Measurements from ENCODE around the gene DENND6B. TPM values are rescaled to one million over a fixed set of nuclear protein-coding genes. Genes with fewer than 3 reads are reported as not detected.

The DENND6B gene
- total RNA-seq, 2 experiments from 2014 or later, result 2.8 TPM

DNA sequence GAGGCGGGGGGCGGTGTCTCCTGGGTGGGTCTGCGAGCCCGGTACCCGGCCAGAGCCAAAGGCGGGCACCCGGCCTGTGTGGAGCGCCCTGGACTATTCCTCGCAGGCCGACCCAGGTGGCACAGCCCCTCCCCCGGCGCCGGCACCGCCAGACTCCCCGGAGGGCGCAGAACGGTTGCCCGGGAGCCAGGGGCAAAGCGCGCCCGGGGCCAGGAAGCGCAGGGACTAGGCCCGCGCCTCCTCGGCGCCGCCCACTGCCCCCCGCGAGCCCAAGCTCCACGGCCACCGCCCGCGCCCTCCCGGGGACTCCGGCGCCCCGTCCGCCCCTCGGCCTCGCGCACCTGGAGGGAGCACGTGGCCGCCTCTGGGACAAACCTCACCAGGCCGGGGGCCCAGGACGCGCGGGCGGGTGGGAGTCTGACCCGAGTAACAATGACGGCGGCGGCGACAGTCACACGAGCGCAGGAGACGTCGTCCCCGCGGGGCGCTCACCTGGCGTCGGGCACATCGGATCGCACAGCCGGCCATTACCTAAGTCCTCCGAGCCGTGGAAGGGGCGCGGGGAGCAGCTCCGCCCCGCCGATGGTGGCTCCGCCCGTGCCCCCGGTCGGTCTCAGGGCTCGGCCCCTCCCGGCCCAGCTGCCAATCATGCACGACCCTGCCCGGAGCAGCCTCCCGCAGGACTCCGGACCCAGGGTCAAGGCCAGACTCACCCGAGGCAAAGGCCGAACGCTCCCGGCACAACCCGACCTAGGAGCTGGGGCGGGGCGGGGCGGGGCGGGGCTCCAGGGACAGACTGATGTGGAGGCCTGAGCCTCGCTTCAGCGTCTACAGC, 26.8 kb downstream of the DENND6B start:
- Mint-ChIP-seq H3K4me3 (no peak overlapping the region), H3K4me1 (no peaks in the 10 kb centered on the region), H3K27ac (no peak overlapping the region), H3K27me3 (peaks cover 27% of the 10 kb centered on the region), H3K36me3 (ENCODE audit: low read depth) (no peaks in the 10 kb centered on the region), H3K9me3 (ENCODE audit: low read depth) (no peaks in the 10 kb centered on the region)
- ChIA-PET POLR2A (no interaction called here), CTCF (interaction anchor here (0.6 to 0.7 kb wide), 2 partner anchors 21 to 147 kb away, joined by 3 read pairs; no protein-coding TSS in a partner anchor)
- DNase-seq, result no peak
- intact Hi-C loops (cut with DNase I, micrococcal nuclease), result no loop called here
- ATAC-seq, result peak; percentile 32

DNA sequence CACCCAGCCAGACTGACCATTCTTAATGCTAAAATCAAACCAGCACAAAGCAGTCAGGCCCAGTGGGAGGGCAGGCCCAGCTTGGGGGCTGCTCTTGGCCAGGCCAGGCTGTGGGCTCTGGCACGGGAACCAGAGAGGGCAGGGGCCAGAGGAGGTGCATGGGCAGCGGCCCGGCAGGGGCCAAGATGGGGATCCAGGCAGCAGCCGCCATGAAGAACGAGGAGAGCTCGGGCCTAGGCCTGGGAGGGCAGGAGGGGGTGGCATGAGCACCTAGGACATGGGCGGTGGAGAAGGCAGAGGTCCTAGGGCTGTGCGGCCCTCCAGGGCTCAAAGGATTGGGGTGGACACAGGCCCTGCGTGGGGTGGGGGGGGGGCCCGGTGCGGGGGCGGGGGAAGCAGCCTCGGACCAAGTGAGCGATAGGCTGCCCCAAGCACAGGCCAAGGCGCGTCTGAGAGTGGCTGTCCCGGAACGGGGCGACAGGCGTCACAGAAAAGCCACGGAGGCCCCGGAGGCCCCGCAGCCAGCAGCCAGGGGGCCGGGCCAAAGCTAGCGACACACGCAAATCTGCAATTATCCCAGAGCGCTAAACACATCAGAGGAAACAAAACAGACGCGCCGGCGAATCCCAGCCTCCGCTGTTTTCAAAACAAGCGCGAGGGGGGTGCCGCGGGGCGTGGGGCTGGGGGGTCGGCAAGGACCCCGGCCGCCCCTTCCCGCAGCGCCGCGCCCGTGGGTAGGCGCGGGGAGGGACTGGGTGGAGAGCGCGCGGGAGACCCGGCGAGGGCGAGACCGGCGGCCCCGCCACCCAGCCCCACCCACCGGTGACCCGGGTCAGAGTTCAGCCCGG, 27.7 kb downstream of the DENND6B start:
- H3K4me1 Mint-ChIP-seq, result no peaks in the 10 kb centered on the region
- no peaks in the 10 kb centered on the region for H3K36me3 Mint-ChIP-seq (ENCODE audit: low read depth)
- H3K27me3 Mint-ChIP-seq, result peaks cover 29% of the 10 kb centered on the region
- ChIA-PET CTCF (interaction anchor here (0.6 to 0.7 kb wide), 2 partner anchors 20 to 46 kb away, joined by 3 read pairs; no protein-coding TSS in a partner anchor), POLR2A (no interaction called here)
- H3K27ac Mint-ChIP-seq, result no peak overlapping the region
- DNase-seq (no peak), ATAC-seq (no peak)
- H3K9me3 Mint-ChIP-seq (ENCODE audit: low read depth), result no peaks in the 10 kb centered on the region
- intact Hi-C loops (cut with DNase I, micrococcal nuclease), result no loop called here
- no peak overlapping the region for H3K4me3 Mint-ChIP-seq

DNA sequence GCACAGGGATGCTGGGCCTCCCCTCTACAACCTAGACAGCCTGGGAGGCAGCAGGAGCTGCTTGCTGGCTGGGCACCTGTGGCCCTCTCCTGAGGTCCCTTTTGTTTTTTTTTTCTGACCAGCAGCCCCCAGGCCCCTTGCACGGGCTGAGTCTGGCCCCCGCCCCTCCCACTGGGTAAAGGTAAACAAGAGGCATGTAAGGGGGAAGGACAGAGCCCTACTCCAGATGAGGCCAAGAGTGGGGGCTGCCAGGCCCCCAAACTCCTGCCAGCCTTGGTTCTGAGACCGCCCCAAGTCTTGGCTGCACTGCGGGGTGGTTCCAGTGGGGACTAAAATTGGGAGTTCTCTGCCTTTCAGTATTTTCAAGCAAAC, 28.6 kb downstream of the DENND6B start:
- H3K4me3 Mint-ChIP-seq, result no peak overlapping the region
- H3K4me1 Mint-ChIP-seq, result no peaks in the 10 kb centered on the region
- H3K27me3 Mint-ChIP-seq, result peaks cover 25% of the 10 kb centered on the region
- ChIA-PET CTCF (interaction anchor here (0.6 kb wide), 1 partner anchor 45 kb away, joined by 3 read pairs; no protein-coding TSS in a partner anchor), POLR2A (no interaction called here)
- DNase-seq (no peak), ATAC-seq (no peak)
- H3K36me3 Mint-ChIP-seq (ENCODE audit: low read depth), result no peaks in the 10 kb centered on the region
- intact Hi-C loops (cut with DNase I, micrococcal nuclease), result no loop called here
- H3K9me3 Mint-ChIP-seq (ENCODE audit: low read depth), result no peaks in the 10 kb centered on the region
- H3K27ac Mint-ChIP-seq, result no peak overlapping the region

DNA sequence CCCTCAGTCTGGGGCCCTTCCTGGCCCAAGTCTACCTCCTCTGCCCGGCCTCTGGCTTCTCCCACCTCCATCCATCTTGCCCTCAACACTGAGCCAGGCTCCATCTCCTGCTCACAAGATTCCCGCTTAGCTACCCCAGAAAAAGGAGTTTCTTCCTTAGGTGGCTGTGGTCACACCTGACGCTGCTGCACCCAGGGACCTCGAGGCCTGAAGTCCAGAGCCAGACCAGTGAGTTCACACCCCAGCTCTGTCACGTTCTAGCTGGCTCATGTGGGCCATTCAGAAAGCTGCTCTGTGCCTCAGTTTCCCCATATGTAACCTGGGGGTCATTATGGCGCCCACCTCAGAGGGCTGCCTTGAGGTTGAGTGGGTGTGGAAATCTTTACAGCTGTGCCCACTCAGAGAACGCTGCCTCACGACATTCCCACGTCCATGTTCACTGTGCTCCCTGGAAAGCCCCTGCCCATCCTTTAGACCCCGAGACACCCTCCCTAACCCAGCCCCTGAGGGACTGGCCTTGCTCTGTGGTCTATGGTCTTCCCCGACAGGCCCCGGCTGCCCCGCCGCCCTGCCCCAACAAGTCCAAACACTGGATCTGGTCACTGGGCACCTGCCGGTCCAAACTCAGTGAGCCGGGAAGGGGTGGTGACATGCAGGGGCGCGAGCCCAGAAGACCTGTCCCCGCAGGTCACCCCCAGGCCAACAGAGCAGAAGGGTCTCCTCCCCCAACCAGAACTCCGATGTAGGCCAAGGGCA, 29.1 kb downstream of the DENND6B start:
- Mint-ChIP-seq H3K27me3 (peaks cover 24% of the 10 kb centered on the region), H3K36me3 (ENCODE audit: low read depth) (no peaks in the 10 kb centered on the region), H3K4me3 (no peak overlapping the region), H3K4me1 (peaks cover 3% of the 10 kb centered on the region), H3K9me3 (ENCODE audit: low read depth) (no peaks in the 10 kb centered on the region), H3K27ac (no peak overlapping the region)
- DNase-seq, result no peak
- CTCF ChIA-PET, result no interaction called here
- no peak for ATAC-seq
- intact Hi-C loops (cut with DNase I, micrococcal nuclease), result no loop called here
- POLR2A ChIA-PET, result no interaction called here

DNA sequence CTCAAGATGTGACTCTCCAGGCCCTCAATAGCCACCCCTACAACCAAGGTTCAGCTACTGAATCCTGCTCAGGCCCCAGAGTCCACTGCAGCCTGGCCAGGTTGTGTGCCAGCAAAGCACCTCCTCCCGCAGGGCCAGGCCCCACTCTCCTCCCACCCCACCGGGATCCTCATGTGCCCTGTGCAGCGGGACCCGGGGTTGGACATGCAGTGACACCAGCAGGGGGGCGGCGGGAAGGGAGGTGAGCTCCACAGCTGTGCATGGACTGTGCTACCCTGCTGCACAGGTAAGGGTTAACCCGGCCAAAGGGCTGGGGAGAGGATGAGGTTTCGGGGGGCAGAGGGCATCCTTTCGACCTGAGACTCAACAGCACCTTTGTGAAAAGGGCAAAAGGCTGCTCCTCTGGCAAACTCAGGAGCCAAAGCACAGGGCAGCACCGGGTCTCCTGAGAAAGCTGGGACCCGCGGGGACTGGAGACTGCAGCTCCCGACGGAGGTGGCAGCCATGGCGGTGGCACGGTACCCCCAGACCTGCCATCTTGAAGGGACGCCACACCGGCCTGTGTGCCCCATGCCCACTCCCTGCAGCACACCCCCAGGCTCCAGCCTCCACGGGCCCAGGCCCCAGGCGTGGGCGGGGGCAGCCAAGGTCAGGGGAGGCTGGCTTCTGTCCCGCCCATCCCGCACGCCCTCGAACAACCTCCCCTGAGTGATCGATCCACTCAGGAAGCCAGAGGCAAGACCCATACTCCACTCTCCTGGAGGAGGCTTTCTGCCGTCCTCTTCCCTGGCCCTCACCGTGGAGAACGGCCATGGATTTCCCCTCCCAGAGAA, 29.9 kb downstream of the DENND6B start:
- H3K9me3 Mint-ChIP-seq (ENCODE audit: low read depth), result no peaks in the 10 kb centered on the region
- no peak overlapping the region for H3K4me3 Mint-ChIP-seq
- no peaks in the 10 kb centered on the region for H3K36me3 Mint-ChIP-seq (ENCODE audit: low read depth)
- DNase-seq (no peak), ATAC-seq (no peak)
- intact Hi-C loops (cut with DNase I, micrococcal nuclease), result no loop called here
- no peak overlapping the region for H3K27ac Mint-ChIP-seq
- ChIA-PET POLR2A (no interaction called here), CTCF (interaction anchor here (0.7 kb wide), 1 partner anchor 285 kb away, joined by 3 read pairs; no protein-coding TSS in a partner anchor)
- H3K27me3 Mint-ChIP-seq, result peaks cover 31% of the 10 kb centered on the region
- peaks cover 5% of the 10 kb centered on the region for H3K4me1 Mint-ChIP-seq

DNA sequence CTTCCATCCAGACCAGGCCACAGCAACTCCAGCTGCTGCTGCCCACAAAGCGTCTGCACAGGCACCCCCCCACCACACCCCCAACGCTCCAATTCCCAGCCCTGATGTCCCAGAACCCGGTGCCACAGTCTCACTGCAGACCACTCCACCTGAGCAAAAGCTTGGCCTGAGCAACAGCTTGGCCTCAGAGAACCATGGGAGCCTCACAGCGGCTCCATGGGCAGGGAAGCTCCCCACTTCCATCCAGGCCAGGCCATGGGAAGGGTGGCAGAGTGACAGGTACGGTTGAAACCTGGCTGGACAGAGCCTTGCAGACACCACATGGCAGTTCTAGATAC, 32.5 kb downstream of the DENND6B start:
- no peak overlapping the region for H3K27ac Mint-ChIP-seq
- POLR2A ChIA-PET, result interaction anchor here (0.6 kb wide), 1 partner anchor 1860 kb away, joined by 3 read pairs; no protein-coding TSS in a partner anchor

DNA sequence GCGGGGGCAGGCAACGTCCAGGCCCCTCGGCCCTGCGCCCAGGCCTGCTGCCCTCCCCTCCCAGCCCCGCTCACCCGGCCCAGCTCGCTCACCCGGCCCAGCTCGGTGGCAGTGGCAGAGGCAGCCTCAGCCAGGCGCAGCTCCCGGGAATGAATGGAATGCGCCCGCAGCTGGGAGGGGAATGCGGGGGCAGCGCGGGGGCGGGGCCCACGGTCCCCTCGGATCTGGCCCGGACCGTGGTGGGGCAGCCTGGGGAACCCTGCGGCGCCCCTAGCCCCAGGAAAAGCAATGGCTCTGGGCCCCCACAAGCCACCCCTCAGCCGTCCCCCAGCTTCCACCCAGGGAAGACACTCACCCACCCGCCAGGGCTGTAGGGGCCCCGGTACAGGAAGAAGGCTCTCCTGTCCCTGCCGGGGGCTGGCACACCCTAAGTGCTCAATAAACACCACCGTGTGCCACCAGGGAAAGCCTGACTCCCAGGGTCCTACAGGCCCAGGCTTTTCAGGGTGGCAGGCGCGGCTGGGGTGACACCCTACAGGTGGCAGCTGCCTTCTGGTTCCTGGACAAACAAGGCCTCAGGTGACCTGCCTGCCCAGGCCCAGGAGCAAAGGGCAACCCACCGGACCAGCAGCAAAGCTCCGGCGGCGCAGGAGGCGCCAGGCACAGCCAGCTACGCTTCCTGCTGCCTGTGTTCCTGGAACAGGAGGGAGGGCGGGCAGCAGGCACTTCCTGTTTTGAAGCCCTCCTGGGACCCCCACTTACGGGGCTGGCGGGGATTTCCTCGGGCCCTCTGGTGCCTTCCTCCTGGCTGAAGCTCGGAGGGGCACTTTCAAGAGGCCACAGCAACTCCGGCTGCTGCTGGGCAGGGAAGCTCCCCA, 33.1 kb downstream of the DENND6B start:
- Mint-ChIP-seq H3K4me3 (no peak overlapping the region), H3K27ac (no peak overlapping the region), H3K36me3 (ENCODE audit: low read depth) (no peaks in the 10 kb centered on the region), H3K4me1 (peaks cover 5% of the 10 kb centered on the region), H3K27me3 (peaks cover 38% of the 10 kb centered on the region), H3K9me3 (ENCODE audit: low read depth) (no peaks in the 10 kb centered on the region)
- ChIA-PET POLR2A (interaction anchor here (0.5 to 0.6 kb wide), 2 partner anchors 257 to 1859 kb away, joined by 3 to 4 read pairs; no protein-coding TSS in a partner anchor), CTCF (interaction anchor here (0.6 kb wide), 2 partner anchors 106 to 136 kb away, joined by 3 read pairs; no protein-coding TSS in a partner anchor)
- intact Hi-C loops (cut with DNase I, micrococcal nuclease), result no loop called here
- ATAC-seq, result peak; percentile 23
- no peak for DNase-seq

More for the DNA sequence above, 32.5 kb downstream of the DENND6B start:
- Mint-ChIP-seq H3K4me3 (no peak overlapping the region), H3K27me3 (peaks cover 38% of the 10 kb centered on the region), H3K9me3 (ENCODE audit: low read depth) (no peaks in the 10 kb centered on the region), H3K4me1 (peaks cover 5% of the 10 kb centered on the region), H3K36me3 (ENCODE audit: low read depth) (no peaks in the 10 kb centered on the region)
- CTCF ChIA-PET, result interaction anchor here (0.6 kb wide), 1 partner anchor 106 kb away, joined by 3 read pairs; no protein-coding TSS in a partner anchor
- intact Hi-C loops (cut with DNase I, micrococcal nuclease), result no loop called here
- no peak for ATAC-seq
- DNase-seq, result no peak

DNA sequence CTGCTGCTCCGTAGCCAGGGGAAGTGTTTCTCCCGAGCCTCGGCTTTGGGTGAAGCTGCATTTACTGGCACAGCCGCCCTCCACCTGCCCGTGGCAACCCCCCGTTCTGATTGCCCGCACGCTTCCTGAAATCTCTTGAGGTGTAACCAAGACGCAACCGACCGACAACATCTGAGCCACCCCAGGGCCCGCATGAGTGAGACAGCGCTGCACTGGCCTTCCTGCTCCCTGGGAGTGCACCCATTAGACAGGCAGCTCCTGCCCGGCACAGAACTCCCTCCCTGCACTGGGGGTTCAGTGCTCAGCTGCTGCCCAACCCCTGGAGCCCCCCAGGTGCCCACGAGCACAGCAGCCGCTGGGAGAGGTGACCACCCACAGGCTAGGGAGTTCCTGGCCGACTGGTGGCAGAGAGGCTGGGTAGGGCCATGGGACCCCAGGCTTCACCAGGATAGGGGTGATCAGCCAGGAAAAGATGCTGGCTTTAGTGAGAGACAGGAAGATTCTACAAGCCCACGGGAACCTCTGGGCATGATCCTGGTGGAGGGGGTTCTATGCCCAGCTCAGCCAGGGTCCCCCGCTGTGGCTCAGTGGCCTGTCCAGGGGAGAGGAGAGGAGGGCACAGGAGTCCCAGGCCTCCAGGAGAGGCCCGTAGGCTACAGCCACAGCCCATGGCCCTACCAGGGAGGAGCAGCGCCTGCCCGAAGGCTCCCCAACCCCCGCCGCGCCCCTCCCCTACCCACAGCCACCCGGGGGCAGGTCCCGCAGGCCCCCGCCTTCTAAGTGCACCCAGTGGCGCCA, 34.0 kb downstream of the DENND6B start:
- peaks cover 5% of the 10 kb centered on the region for H3K4me1 Mint-ChIP-seq
- peaks cover 34% of the 10 kb centered on the region for H3K27me3 Mint-ChIP-seq
- CTCF ChIA-PET, result interaction anchor here (0.6 to 0.7 kb wide), 3 partner anchors 26 to 734 kb away, joined by 3 read pairs; no protein-coding TSS in a partner anchor
- H3K36me3 Mint-ChIP-seq (ENCODE audit: low read depth), result no peaks in the 10 kb centered on the region
- no peak overlapping the region for H3K4me3 Mint-ChIP-seq
- POLR2A ChIA-PET, result interaction anchor here (0.5 kb wide), 1 partner anchor 256 kb away, joined by 4 read pairs; no protein-coding TSS in a partner anchor
- no peaks in the 10 kb centered on the region for H3K9me3 Mint-ChIP-seq (ENCODE audit: low read depth)
- no peak for DNase-seq
- intact Hi-C loops (cut with DNase I, micrococcal nuclease), result no loop called here
- no peak for ATAC-seq
- H3K27ac Mint-ChIP-seq, result no peak overlapping the region

DNA sequence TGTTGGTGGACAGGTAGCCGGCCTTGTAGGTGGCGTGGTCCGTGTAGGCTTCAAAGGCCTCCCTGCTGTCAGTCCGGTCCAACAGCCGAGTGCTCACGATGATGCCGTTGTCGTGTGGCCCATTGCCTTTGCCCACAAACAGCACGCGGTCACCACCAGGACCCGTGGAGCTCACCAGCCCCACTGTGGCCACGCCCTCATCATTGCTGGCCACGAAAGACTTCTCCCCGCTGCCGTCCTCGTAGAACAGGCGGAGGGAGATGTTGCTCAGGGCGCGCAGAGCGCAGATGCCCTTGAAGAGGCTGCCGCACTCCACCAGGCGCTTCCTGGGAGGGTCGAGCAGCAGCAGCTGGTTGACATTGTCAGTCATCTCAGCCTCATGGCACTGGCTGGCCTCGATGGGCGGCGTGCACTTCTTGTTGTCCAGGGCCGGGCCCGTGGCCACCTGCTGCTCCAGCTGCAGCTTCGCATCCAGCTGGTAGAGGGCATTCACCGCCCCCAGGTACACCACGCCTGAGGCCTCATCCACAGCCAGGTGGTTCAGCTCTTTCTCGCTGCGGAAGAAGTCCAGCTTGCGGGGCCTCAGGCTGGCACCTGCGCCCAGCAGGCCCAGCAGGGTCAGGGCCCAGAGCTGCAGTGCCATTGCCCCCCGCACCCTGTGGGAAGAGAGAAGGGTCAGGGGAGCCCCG, 36.7 kb downstream of the DENND6B start:
- ChIA-PET POLR2A (interaction anchor here (0.6 kb wide), 1 partner anchor 15 kb away, joined by 3 read pairs; no protein-coding TSS in a partner anchor), CTCF (no interaction called here)
- H3K4me3 Mint-ChIP-seq, result no peak overlapping the region
- intact Hi-C loops (cut with DNase I, micrococcal nuclease), result no loop called here
- peaks cover 24% of the 10 kb centered on the region for H3K27me3 Mint-ChIP-seq
- ATAC-seq (no peak), DNase-seq (no peak)
- no peaks in the 10 kb centered on the region for H3K9me3 Mint-ChIP-seq (ENCODE audit: low read depth)
- no peak overlapping the region for H3K27ac Mint-ChIP-seq
- H3K4me1 Mint-ChIP-seq, result peaks cover 5% of the 10 kb centered on the region
- no peaks in the 10 kb centered on the region for H3K36me3 Mint-ChIP-seq (ENCODE audit: low read depth)
